B cell (primary cell): ENCODE data around the gene MLH3.

Experiments
- CTCF ChIP-seq: fragments of 200-600 bp; IDR thresholded peaks from one replicate; pipeline ENCODE4 v1.8.0; 2022; ENCODE audit warnings: antibody characterized with exemption, mild to moderate bottlenecking
- EZH2 ChIP-seq: IDR thresholded peaks from 2 replicates; pipeline ENCODE4 v1.6.1; 2012; ENCODE audit warnings: borderline replicate concordance, low read depth, mild to moderate bottlenecking, moderate library complexity, low read length; ENCODE audit not compliant: insufficient read depth, poor library complexity, severe bottlenecking

GRCh38 chr14:74985028-74985310 is 66.3 kb downstream of the MLH3 start:
- TF ChIP-seq EZH2 (no peak), CTCF (no peak)
